AG08396 (cell line): ENCODE measurements around the gene EIF3L.
"Not testable (repeated sequence)": the region's sequence is repeated elsewhere in the genome, so short reads cannot be mapped to it uniquely, and the experiment has no call there.

ENCODE experiments used
- DNase-seq: peaks from one replicate; pipeline ENCODE4 v3.0.0; 2012; ENCODE audit warnings: low spot score, mixed read lengths

Gene EIF3L

GRCh38 chr22:37849089-37849751 lies at the start of gene EIF3L:
Gene EIF3L, plus strand, starts transcription at chr22:37849419. Its CDS starts 31 bp downstream, at chr22:37849450.
- DNase-seq, result peak; percentile 95

- not testable (repeated sequence) for DNase-seq
Observed at GRCh38 chr22:37799979-37800378, 49.2 kb upstream of the EIF3L start.

GRCh38 chr22:37801946-37802309 lies 47.3 kb upstream of the EIF3L start:
- no peak for DNase-seq

GRCh38 chr22:37802310-37803194 lies 46.7 kb upstream of the EIF3L start:
- peak; percentile 75 for DNase-seq

GRCh38 chr22:37803195-37803638 lies 46.0 kb upstream of the EIF3L start:
- no peak for DNase-seq

GRCh38 chr22:37803639-37804351 lies 45.4 kb upstream of the EIF3L start:
- no peak for DNase-seq

GRCh38 chr22:37804352-37804880 lies 44.8 kb upstream of the EIF3L start:
- DNase-seq, result no peak

- DNase-seq, result peak; percentile 93
Observed at GRCh38 chr22:37804881-37805809, 44.1 kb upstream of the EIF3L start.

GRCh38 chr22:37805810-37806277 lies 43.4 kb upstream of the EIF3L start:
- no peak for DNase-seq

GRCh38 chr22:37806409-37807333 lies 42.5 kb upstream of the EIF3L start:
- peak; percentile 67 for DNase-seq

GRCh38 chr22:37807410-37808293 lies 41.6 kb upstream of the EIF3L start, which contains the start of gene GCAT:
Gene GCAT, plus strand, starts transcription at chr22:37807934. Its CDS starts 34 bp downstream, at chr22:37807968.
- peak; percentile 99 for DNase-seq

GRCh38 chr22:37808294-37808657 lies 40.9 kb upstream of the EIF3L start:
- no peak for DNase-seq

- DNase-seq, result no peak
Observed at GRCh38 chr22:37809672-37810333, 39.4 kb upstream of the EIF3L start.

GRCh38 chr22:37811867-37812266 lies 37.4 kb upstream of the EIF3L start:
- no peak for DNase-seq

- DNase-seq, result no peak
Observed at GRCh38 chr22:37812869-37813678, 36.1 kb upstream of the EIF3L start.

- no peak for DNase-seq
Observed at GRCh38 chr22:37815593-37815992, 33.6 kb upstream of the EIF3L start.

- no peak for DNase-seq
Observed at GRCh38 chr22:37816543-37817180, 32.6 kb upstream of the EIF3L start.
